ENCODE data around the gene SEC22C. TPM values are rescaled to one million over a fixed set of nuclear protein-coding genes. Genes with fewer than 3 reads are reported as not detected.

Gene SEC22C
- total and polyA plus RNA-seq, 2 of the 4 experiments (the other 2 are of a cell fraction), result 24.0 to 43.9 TPM

- BruUV-seq (replicated peaks), result no TSS peak
- Histone ChIP-seq H4K20me1 (ENCODE audit: insufficient read depth, low read length) (no peaks in the 10 kb centered on the region), H3K27ac (ENCODE audit: insufficient read depth, low read length) (no peak overlapping the region), H2BK15ac (ENCODE audit: low read depth, low read length) (no peak overlapping the region), H3K9ac (ENCODE audit: low read depth, low read length) (no peak overlapping the region), H3K4me2 (ENCODE audit: low read depth, low read length) (no peak overlapping the region), H3K23ac (ENCODE audit: low read depth, low read length) (no peak overlapping the region), H4K91ac (ENCODE audit: insufficient read depth, low read depth, low read length) (no peak overlapping the region), H3K9me1 (ENCODE audit: insufficient read depth, low read length) (no peaks in the 10 kb centered on the region), H4K8ac (ENCODE audit: low read depth in 2 of 2, low read length in 2 of 2) (no peak overlapping the region), H3K9me3 (ENCODE audit: control insufficient read depth, insufficient read depth, low read length) (no peaks in the 10 kb centered on the region), H3K27me3 (ENCODE audit: control insufficient read depth, insufficient read depth, low read length) (no peaks in the 10 kb centered on the region), H3K79me1 (ENCODE audit: low read depth in 1 of 2, low read length in 2 of 2) (no peaks in the 10 kb centered on the region; a peak in 1 of 4 replicates), H2BK5ac (ENCODE audit: low read depth, low read length, poor library complexity, severe bottlenecking) (no peak overlapping the region), H2AK5ac (ENCODE audit: low read depth, low read length) (no peak overlapping the region), H3K4me3 (ENCODE audit: insufficient read depth, low read depth, low read length) (no peak overlapping the region), H3K4me1 (ENCODE audit: control insufficient read depth, insufficient read depth, low read length) (no peaks in the 10 kb centered on the region; the same call in 1 of the 2 replicates), H3K56ac (ENCODE audit: extremely low read depth, insufficient read depth, low read length) (no peak overlapping the region), H2AK9ac (replicated peaks; ENCODE audit: low read depth, low read length, poor library complexity) (no peak overlapping the region), H2AFZ (replicated peaks; ENCODE audit: low read length, poor library complexity) (no peak overlapping the region), H3K18ac (ENCODE audit: low read depth, low read length) (no peak overlapping the region), H2BK120ac (ENCODE audit: low read depth, low read length) (no peak overlapping the region), H3K4ac (ENCODE audit: low read depth, low read length) (no peak overlapping the region), H3K14ac (replicated peaks; ENCODE audit: low read depth, low read length) (no peak overlapping the region), H2BK20ac (ENCODE audit: low read depth, low read length) (no peak overlapping the region), H3K36me3 (ENCODE audit: control insufficient read depth, insufficient read depth, low read length) (peaks cover 12% of the 10 kb centered on the region), H4K5ac (ENCODE audit: low read depth, low read length) (no peak overlapping the region)
- in situ Hi-C loops (cut with MboI; ENCODE audit: low sequenced_read_pairs) (loop anchor here (10.0 kb wide), 1 partner anchor 314 kb away; no protein-coding TSS in a partner anchor), intact Hi-C loops (cut with micrococcal nuclease) (loop anchor here (5.0 to 10.0 kb wide), 2 partner anchors 302 to 336 kb away; no protein-coding TSS in a partner anchor), dilution Hi-C loops (cut with HindIII; ENCODE audit: low sequenced_read_pairs, unreplicated experiment) (no loop called here)
- CTCF ChIA-PET, result no interaction called here
- POLR2A ChIA-PET (ENCODE audit: unreplicated experiment), result no interaction called here
- DNase-seq (no peak), ATAC-seq (ENCODE audit: low read depth) (no peak)
- TF ChIP-seq MAFK (IDR thresholded peaks at IDR 0.05; ENCODE audit: low read depth, low read length) (no peak), MAZ (IDR thresholded peaks at IDR 0.05; ENCODE audit: borderline replicate concordance, low read depth, low read length) (no peak), MXI1 (IDR thresholded peaks at IDR 0.05; ENCODE audit: borderline replicate concordance, low read depth, low read length) (no peak), CEBPB (IDR thresholded peaks at IDR 0.05; ENCODE audit: low read depth, low read length) (no peak), NFE2L2 (IDR thresholded peaks at IDR 0.05; ENCODE audit: low read depth, low read length) (no peak), FOS (IDR thresholded peaks at IDR 0.05; ENCODE audit: low read depth, low read length) (no peak), POLR2A (IDR thresholded peaks at IDR 0.05; ENCODE audit: low read depth, low read length) (no peak), BHLHE40 (IDR thresholded peaks at IDR 0.05; ENCODE audit: low read depth, low read length) (no peak), CHD1 (IDR thresholded peaks at IDR 0.05; ENCODE audit: low read depth, low read length) (no peak), RAD21 (IDR thresholded peaks at IDR 0.05; ENCODE audit: low read length) (no peak), USF2 (IDR thresholded peaks at IDR 0.05; ENCODE audit: low read depth, low read length) (no peak), ELK1 (IDR thresholded peaks at IDR 0.05; ENCODE audit: borderline replicate concordance, low read depth, low read length) (no peak), CTCF (conservative IDR thresholded peaks at IDR 0.05; ENCODE audit: low read depth, low read length) (no peak), RCOR1 (IDR thresholded peaks at IDR 0.05; ENCODE audit: insufficient replicate concordance, low read length) (no peak), SMC3 (IDR thresholded peaks at IDR 0.05; ENCODE audit: low read depth, low read length) (no peak), RFX5 (IDR thresholded peaks at IDR 0.05; ENCODE audit: low read depth, low read length) (no peak)
- WGBS, 2 experiments (ENCODE audit: extremely low coverage in 2 of 2, insufficient read length in 1 of 2), result no CpG with 5 or more reads among the region's 2 CpGs
Measured at GRCh38 chr3:42549131-42549530, 32.6 kb downstream of the SEC22C start.

Measured in IMR-90 (cell line).